Measurements from ENCODE around the gene GALNT17. TPM values are rescaled to one million over a fixed set of nuclear protein-coding genes. Genes with fewer than 3 reads are reported as not detected.

GALNT17 gene
- total RNA-seq, 1 experiment from 2014 or later, result not detected

DNA sequence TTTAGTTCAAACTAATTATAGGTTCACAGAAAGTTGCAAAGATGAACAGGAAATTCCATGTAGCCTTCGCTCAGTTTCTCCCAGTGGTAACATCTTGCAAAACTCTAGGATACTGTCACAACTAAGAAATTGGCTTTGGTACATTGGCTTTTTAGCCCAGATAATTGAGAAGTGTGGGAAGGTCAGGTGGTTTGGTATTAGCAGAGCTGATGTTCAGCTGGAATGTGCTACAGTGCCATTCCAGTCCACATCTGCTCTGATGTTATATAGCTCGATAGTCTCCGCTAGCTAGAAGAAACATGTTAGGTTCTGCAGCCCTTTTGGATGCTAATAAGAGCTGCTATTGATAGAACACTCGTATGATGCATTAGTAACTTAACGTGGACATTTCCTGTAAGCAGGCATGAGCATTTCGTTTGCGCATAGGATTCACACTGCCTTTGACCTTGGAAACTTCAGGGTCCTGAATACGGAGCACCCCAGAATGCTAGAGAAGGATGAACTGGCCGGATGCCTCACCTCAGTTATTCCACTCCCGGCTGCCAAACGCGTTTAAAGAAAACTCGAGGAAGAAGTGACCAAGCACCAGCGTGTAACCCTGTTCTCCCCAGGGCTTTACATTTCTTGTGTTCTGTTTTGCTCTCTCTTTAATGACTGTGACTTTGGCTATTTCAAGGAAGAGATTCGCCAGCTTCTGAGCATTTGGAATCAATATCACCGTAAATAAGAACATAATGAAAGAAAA, 271.4 kb downstream of the GALNT17 start:
- no peaks in the 10 kb centered on the region for H3K9me3 ChIP-seq (ENCODE audit: control insufficient read depth, insufficient read depth, low read depth, low read length)
- no peaks in the 10 kb centered on the region for H3K36me3 ChIP-seq (ENCODE audit: control insufficient read depth, insufficient read depth, low read length)
- POLR2A ChIA-PET, result no interaction called here
- in situ Hi-C loops (cut with HindIII; ENCODE audit: low pct_unique_long_range_greater_than_20kb, low sequenced_read_pairs), result no loop called here
- no TSS peak for BruUV-seq (replicated peaks)
- H3K4me1 ChIP-seq (ENCODE audit: control insufficient read depth, insufficient read depth, low read length), result no peaks in the 10 kb centered on the region
- intact Hi-C loops (cut with micrococcal nuclease; ENCODE audit: unreplicated experiment), result no loop called here
- H3K4me3 ChIP-seq (ENCODE audit: low read depth in 2 of 2, low read length in 2 of 2), result no peak overlapping the region
- TF ChIP-seq CTCF (IDR thresholded peaks at IDR 0.05) (no peak), SIN3A (IDR thresholded peaks at IDR 0.05; ENCODE audit: borderline replicate concordance, insufficient read depth, low read depth, low read length) (no peak), POLR2AphosphoS5 (IDR thresholded peaks at IDR 0.05; ENCODE audit: low read depth, low read length) (no peak), TCF7L2 (IDR thresholded peaks at IDR 0.05; ENCODE audit: low read depth, low read length) (no peak)
- TF ChIP-seq, protein P1, sequence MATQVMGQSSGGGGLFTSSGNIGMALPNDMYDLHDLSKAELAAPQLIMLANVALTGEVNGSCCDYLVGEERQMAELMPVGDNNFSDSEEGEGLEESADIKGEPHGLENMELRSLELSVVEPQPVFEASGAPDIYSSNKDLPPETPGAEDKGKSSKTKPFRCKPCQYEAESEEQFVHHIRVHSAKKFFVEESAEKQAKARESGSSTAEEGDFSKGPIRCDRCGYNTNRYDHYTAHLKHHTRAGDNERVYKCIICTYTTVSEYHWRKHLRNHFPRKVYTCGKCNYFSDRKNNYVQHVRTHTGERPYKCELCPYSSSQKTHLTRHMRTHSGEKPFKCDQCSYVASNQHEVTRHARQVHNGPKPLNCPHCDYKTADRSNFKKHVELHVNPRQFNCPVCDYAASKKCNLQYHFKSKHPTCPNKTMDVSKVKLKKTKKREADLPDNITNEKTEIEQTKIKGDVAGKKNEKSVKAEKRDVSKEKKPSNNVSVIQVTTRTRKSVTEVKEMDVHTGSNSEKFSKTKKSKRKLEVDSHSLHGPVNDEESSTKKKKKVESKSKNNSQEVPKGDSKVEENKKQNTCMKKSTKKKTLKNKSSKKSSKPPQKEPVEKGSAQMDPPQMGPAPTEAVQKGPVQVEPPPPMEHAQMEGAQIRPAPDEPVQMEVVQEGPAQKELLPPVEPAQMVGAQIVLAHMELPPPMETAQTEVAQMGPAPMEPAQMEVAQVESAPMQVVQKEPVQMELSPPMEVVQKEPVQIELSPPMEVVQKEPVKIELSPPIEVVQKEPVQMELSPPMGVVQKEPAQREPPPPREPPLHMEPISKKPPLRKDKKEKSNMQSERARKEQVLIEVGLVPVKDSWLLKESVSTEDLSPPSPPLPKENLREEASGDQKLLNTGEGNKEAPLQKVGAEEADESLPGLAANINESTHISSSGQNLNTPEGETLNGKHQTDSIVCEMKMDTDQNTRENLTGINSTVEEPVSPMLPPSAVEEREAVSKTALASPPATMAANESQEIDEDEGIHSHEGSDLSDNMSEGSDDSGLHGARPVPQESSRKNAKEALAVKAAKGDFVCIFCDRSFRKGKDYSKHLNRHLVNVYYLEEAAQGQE (IDR thresholded peaks at IDR 0.05; ENCODE audit: insufficient read depth in 1 of 2, low read depth in 2 of 2, low read length in 1 of 2), result no peak
- CTCF ChIA-PET, result no interaction called here
- DNase-seq (ENCODE audit: low read depth, low spot score) (no peak), ATAC-seq (no peak)
- no peaks in the 10 kb centered on the region for H3K27me3 ChIP-seq (ENCODE audit: control insufficient read depth, insufficient read depth, low read length)
- no peak overlapping the region for H3K27ac ChIP-seq (ENCODE audit: low read length)

GRCh38 chr7:71404726-71405345, 272.9 kb downstream of the GALNT17 start:
- ATAC-seq (no peak), DNase-seq (ENCODE audit: low read depth, low spot score) (no peak)
- CTCF ChIA-PET, result no interaction called here
- H3K27ac ChIP-seq (ENCODE audit: low read length), result no peak overlapping the region
- H3K4me1 ChIP-seq (ENCODE audit: control insufficient read depth, insufficient read depth, low read length), result no peaks in the 10 kb centered on the region
- H3K9me3 ChIP-seq (ENCODE audit: control insufficient read depth, insufficient read depth, low read depth, low read length), result no peaks in the 10 kb centered on the region
- POLR2A ChIA-PET, result interaction anchor here (0.6 kb wide), 1 partner anchor 279 kb away, joined by 3 read pairs; no protein-coding TSS in a partner anchor
- in situ Hi-C loops (cut with HindIII; ENCODE audit: low pct_unique_long_range_greater_than_20kb, low sequenced_read_pairs), result no loop called here
- no TSS peak for BruUV-seq (replicated peaks)
- H3K4me3 ChIP-seq (ENCODE audit: low read depth in 2 of 2, low read length in 2 of 2), result no peak overlapping the region
- no peaks in the 10 kb centered on the region for H3K36me3 ChIP-seq (ENCODE audit: control insufficient read depth, insufficient read depth, low read length)
- no peaks in the 10 kb centered on the region for H3K27me3 ChIP-seq (ENCODE audit: control insufficient read depth, insufficient read depth, low read length)
- TF ChIP-seq TCF7L2 (IDR thresholded peaks at IDR 0.05; ENCODE audit: low read depth, low read length), result no peak
- TF ChIP-seq, protein P1 (IDR thresholded peaks at IDR 0.05; ENCODE audit: insufficient read depth in 1 of 2, low read depth in 2 of 2, low read length in 1 of 2), result no peak
- no peak for TF ChIP-seq CTCF (IDR thresholded peaks at IDR 0.05)
- no peak for TF ChIP-seq POLR2AphosphoS5 (IDR thresholded peaks at IDR 0.05; ENCODE audit: low read depth, low read length)
- no peak for TF ChIP-seq SIN3A (IDR thresholded peaks at IDR 0.05; ENCODE audit: borderline replicate concordance, insufficient read depth, low read depth, low read length)
- intact Hi-C loops (cut with micrococcal nuclease; ENCODE audit: unreplicated experiment), result no loop called here
